ENCODE results near the gene PTPRD.

- TF ChIP-seq HLTF (IDR thresholded peaks at IDR 0.05): no peak
- TF ChIP-seq AFF4 (CRISPR knock-in tag; IDR thresholded peaks at IDR 0.05): no peak
- TF ChIP-seq KDM4B (IDR thresholded peaks at IDR 0.05; ENCODE audit: borderline replicate concordance in 2 of 2, low read depth in 1 of 2): no peak
Measured at GRCh38 chr9:9881692-9882091, 731.1 kb downstream of the PTPRD start.
